Fibroblast of pulmonary artery (primary cell): ENCODE data around the gene HEMK1.

Source experiments
- DNase-seq: peaks from one replicate; pipeline ENCODE4 v3.0.0-alpha.2; 2010; ENCODE audit warnings: low read depth
- H3K4me3 ChIP-seq: replicated peaks from 2 replicates; pipeline ENCODE4 v1.5.1; 2011; ENCODE audit warnings: low read depth, mild to moderate bottlenecking, control low read depth, low read length, moderate library complexity
- TF ChIP-seq, protein P1 (sequence below): IDR thresholded peaks from 2 replicates; pipeline ENCODE4 v1.5.1; 2011; ENCODE audit warnings: mild to moderate bottlenecking, control low read depth, low read length, inconsistent platforms; ENCODE audit errors: missing control alignments

HEMK1 gene

DNA sequence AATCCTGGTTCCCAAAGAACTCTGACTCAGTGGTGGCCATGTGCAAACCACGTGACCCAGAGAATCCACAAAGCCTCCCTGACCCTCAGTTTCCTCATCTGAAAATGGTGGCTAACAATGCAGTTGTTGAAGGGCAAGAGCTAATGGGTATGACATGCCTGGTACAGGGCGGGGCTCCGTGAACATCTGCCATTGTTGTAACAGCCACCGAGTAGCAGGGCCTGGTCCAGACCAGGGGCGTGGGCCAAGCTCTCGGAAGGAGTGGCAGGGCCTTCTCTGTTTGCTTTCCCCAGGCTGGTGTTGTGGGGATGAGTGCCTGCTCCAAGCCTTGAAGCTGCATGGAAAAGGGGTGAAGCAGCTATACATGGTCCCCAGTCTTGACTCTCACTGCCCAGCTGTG lies 61.1 kb downstream of the HEMK1 start:
- DNase-seq = no peak
- TF ChIP-seq, protein P1, sequence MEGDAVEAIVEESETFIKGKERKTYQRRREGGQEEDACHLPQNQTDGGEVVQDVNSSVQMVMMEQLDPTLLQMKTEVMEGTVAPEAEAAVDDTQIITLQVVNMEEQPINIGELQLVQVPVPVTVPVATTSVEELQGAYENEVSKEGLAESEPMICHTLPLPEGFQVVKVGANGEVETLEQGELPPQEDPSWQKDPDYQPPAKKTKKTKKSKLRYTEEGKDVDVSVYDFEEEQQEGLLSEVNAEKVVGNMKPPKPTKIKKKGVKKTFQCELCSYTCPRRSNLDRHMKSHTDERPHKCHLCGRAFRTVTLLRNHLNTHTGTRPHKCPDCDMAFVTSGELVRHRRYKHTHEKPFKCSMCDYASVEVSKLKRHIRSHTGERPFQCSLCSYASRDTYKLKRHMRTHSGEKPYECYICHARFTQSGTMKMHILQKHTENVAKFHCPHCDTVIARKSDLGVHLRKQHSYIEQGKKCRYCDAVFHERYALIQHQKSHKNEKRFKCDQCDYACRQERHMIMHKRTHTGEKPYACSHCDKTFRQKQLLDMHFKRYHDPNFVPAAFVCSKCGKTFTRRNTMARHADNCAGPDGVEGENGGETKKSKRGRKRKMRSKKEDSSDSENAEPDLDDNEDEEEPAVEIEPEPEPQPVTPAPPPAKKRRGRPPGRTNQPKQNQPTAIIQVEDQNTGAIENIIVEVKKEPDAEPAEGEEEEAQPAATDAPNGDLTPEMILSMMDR = no peak
- H3K4me3 ChIP-seq = no peak overlapping the region

DNA sequence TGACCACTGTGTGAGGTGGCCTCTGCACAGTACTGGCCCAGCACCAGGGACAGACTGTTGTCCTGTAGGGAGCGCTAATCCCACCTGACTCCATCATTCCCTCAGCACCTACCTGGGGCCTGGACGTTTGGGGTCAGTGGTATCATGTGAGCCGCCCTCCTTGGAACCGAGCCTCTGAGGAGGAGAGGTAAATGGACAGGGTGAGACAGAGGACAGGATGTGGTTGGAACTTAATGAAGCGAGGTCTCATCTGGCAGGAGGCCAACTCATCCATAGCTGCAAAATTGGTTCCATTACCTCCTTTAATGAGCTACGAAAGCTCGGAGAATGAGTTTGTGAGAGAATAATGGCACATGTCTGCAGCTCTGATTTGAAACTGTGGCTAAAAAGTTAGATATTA lies 61.6 kb downstream of the HEMK1 start:
- TF ChIP-seq, protein P1 = no peak
- no peak overlapping the region for H3K4me3 ChIP-seq
- DNase-seq = no peak

DNA sequence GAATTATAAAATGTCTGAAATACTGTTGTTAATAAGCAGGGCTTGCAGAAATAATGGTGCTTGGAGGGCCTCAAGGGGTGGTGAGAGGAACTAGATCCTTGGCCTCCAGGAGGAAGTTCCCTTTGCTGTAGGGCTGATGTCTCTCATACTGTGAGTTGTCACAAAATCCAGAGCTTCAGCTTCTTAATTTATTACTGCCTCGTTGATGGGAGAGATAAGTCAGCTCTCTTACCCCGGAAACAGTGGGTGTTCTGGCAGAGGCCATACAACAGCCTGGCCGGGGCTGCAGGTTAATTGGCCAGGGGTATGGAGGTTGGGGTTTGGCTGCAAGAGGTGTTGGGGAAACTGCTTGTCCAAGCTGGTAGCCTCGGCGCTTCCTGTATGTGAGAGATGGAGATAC lies 63.1 kb downstream of the HEMK1 start:
- no peak for DNase-seq
- TF ChIP-seq, protein P1 = no peak

DNA sequence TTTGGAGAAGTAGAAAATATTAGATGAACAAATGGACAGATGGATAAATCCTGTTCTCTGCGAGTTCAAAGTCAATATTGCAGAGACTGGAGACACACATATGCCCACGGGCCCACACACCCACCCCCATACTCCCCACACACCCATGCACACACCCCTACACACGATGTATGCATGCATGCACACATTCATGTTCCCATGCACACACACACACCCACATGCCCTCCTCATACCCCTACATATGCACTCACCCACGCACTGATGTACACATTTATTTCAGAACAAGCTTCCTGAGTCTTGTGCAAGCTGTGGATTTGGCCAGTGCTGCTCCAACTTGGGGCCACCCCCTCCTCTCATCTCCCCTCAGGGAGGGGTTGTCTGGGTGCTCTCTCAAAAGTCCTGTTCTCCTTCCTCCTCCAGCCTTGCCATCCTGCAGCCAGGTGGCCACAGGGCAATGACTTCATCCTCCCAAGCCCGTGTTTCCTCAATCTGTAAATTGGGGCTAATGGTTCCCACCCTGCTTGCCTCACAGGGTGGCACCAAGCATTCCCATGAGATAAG lies 64.0 kb downstream of the HEMK1 start:
- no peak for DNase-seq
- no peak overlapping the region for H3K4me3 ChIP-seq
- TF ChIP-seq, protein P1 = no peak

More for the DNA sequence above, 63.1 kb downstream of the HEMK1 start:
- H3K4me3 ChIP-seq = no peak overlapping the region

DNA sequence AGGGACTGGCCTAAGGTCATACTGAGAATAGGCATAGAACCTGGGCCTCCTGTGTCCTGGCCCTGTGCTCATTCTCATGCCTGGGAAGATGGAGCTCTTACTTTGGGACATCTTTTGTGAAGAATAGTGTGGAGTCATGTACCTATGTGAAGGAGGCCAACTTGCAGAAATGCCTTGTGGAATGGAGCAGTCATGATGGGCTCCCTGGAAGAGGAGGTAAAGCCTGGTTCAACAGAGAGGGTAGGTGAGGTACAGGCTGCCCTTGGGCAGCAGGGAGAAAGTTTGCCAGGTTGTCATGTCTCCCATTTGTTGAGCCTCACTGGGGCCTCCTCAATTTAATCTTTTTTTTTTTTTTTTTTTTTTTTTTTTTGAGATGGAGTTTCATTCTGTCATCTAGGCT lies 65.7 kb downstream of the HEMK1 start:
- no peak for DNase-seq
- no peak overlapping the region for H3K4me3 ChIP-seq
- TF ChIP-seq, protein P1 = no peak

DNA sequence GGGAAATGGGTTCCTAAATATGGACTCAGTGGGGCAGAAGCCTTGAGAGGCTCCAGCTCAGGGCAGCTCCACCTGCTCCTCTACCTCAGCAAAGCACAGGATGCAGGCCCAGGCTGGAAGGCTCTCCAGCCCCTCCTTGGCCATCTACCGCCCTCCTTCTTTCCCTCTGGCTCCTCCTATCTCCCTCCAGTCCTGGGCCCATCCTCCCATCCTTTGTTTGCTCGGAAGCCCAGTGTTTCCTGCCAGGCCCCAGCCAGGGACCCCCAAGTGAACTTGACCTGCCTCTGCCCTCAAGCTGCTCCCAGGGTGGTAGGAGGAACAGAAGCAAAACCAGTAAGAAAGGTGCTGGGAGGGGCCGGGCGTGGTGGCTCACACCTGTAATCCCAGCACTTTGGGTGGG lies 67.7 kb downstream of the HEMK1 start:
- H3K4me3 ChIP-seq = no peak overlapping the region
- DNase-seq = no peak
- TF ChIP-seq, protein P1 = no peak

DNA sequence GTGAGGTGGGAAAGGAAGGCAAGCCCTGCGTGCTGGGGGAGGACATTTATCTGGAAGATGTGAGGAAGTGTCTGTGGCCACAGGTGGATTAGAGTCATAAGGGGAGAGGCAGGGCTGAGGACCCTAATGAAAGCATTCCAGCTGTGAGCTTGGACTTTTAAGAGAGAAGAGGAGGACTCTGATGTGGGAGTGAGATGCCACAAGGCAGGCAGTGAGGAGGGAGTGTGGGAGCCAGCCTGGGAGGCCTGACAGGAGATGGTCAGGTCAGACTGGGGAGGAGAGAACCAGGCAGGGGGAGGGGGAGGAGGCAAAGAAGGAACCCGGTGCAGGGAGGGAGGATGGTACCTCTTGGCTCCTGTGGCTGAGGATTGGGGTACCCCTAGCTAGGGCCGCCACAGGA lies 68.6 kb downstream of the HEMK1 start:
- TF ChIP-seq, protein P1 = no peak
- no peak overlapping the region for H3K4me3 ChIP-seq
- DNase-seq = no peak
